ENCODE results near the gene ZNF12. TPM values are rescaled to one million over a fixed set of nuclear protein-coding genes. Genes with fewer than 3 reads are reported as not detected.
"Not testable (repeated sequence)": the region's sequence is repeated elsewhere in the genome, so short reads cannot be mapped to it uniquely, and the experiment has no call there.

The ZNF12 gene
- 10.9 and 15.5 TPM in 2 replicates for polyA plus RNA-seq (2011; rRNA removed)
- 10.3 and 11.5 TPM in 2 replicates for polyA minus RNA-seq (2011; rRNA and poly(A)+ RNA removed)

- Histone ChIP-seq H3K4me3 (ENCODE audit: low read depth, low read length) (peak within 1 kb of the TSS; percentile 80), H3K27me3 (ENCODE audit: control insufficient read depth, insufficient read depth, low read length) (no peaks in the 10 kb centered on the region), H3K36me3 (ENCODE audit: control insufficient read depth, insufficient read depth, low read length) (peaks cover 13% of the 10 kb centered on the region)
- POLR2A ChIA-PET = no interaction called here
- TF ChIP-seq, protein P1, sequence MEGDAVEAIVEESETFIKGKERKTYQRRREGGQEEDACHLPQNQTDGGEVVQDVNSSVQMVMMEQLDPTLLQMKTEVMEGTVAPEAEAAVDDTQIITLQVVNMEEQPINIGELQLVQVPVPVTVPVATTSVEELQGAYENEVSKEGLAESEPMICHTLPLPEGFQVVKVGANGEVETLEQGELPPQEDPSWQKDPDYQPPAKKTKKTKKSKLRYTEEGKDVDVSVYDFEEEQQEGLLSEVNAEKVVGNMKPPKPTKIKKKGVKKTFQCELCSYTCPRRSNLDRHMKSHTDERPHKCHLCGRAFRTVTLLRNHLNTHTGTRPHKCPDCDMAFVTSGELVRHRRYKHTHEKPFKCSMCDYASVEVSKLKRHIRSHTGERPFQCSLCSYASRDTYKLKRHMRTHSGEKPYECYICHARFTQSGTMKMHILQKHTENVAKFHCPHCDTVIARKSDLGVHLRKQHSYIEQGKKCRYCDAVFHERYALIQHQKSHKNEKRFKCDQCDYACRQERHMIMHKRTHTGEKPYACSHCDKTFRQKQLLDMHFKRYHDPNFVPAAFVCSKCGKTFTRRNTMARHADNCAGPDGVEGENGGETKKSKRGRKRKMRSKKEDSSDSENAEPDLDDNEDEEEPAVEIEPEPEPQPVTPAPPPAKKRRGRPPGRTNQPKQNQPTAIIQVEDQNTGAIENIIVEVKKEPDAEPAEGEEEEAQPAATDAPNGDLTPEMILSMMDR (IDR thresholded peaks at IDR 0.05; ENCODE audit: insufficient read depth, low read depth, low read length) = no peak
- DNase-seq (ENCODE audit: low read depth) = peak; percentile 72
- CTCF ChIA-PET = no interaction called here
Observed at GRCh38 chr7:6706666-6707407, at the start of gene ZNF12. Gene ZNF12 (minus strand): TSS chr7:6706947. CDS start chr7:6705173, 1,774 bp downstream.

- DNase-seq (ENCODE audit: low read depth); H3K36me3 ChIP-seq (ENCODE audit: control insufficient read depth, insufficient read depth, low read length); CTCF ChIA-PET; H3K4me3 ChIP-seq (ENCODE audit: low read depth, low read length); POLR2A ChIA-PET; H3K27me3 ChIP-seq (ENCODE audit: control insufficient read depth, insufficient read depth, low read length): not testable (repeated sequence)
Observed at GRCh38 chr7:6753964-6754363, 47.2 kb upstream of the ZNF12 start, which contains the start of gene RSPH10B2. Gene RSPH10B2 (plus strand): TSS chr7:6754103. CDS start chr7:6757678, 3,575 bp downstream.

GRCh38 chr7:6750173-6750572 lies 43.4 kb upstream of the ZNF12 start:
- H3K4me3 ChIP-seq (ENCODE audit: low read depth, low read length); POLR2A ChIA-PET; DNase-seq (ENCODE audit: low read depth); H3K36me3 ChIP-seq (ENCODE audit: control insufficient read depth, insufficient read depth, low read length); H3K27me3 ChIP-seq (ENCODE audit: control insufficient read depth, insufficient read depth, low read length); CTCF ChIA-PET: not testable (repeated sequence)

DNA sequence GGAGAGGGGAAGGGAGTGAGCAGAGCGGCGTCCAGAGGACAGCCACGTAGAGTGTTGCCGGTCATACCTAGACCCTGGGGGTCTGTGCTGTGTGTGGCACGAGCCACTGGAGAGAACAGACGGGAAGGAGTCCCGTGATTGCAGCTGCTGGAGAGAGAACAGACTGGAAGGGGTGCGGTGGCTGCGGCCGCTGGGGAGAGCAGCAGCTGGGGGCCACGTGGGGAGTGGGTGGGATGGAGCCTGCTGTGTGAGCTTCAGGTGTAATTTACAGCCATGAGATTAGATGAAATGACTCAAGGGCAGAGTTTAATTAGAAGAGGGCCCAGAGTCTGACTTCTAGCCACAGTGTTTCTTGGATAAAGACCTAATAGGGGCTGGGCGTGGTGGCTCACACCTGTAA lies 42.6 kb upstream of the ZNF12 start:
- H3K4me3 ChIP-seq (ENCODE audit: low read depth, low read length); H3K27me3 ChIP-seq (ENCODE audit: control insufficient read depth, insufficient read depth, low read length); H3K36me3 ChIP-seq (ENCODE audit: control insufficient read depth, insufficient read depth, low read length); DNase-seq (ENCODE audit: low read depth); CTCF ChIA-PET; POLR2A ChIA-PET: not testable (repeated sequence)

DNA sequence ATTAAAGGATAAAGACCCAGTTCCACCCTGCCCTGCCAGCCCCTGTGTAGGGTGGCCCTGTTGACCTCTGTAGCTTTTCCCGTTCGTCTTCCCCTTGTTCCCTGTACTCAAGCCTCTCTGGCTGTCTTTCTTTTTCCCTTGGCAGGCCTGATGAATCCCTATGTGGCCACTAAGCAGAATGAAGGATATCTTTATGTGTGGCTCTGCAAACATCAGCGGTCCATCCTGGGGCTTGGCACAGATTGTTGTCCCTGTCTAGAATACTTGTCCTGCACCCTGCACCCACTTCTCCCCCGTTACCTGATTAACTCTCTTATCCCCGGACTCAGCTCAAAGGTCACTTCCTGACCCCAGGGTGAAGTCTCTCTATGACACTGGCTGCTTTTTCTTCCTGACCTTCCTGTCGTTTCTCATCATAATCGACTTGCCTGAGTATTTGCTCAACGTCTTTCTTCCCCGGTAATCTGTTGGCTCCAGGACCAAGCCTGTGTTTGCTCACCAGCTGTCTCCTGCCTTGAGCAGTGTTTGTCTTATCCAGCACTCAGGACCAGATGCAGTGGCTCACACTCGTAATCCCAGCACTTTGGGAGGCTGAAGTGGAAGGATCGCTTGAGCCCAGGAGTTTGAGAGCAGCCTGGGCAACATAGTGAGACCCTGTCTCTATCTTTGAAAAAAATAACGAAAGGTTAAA lies 37.8 kb upstream of the ZNF12 start:
- CTCF ChIA-PET; H3K27me3 ChIP-seq (ENCODE audit: control insufficient read depth, insufficient read depth, low read length); DNase-seq (ENCODE audit: low read depth); H3K4me3 ChIP-seq (ENCODE audit: low read depth, low read length); POLR2A ChIA-PET; H3K36me3 ChIP-seq (ENCODE audit: control insufficient read depth, insufficient read depth, low read length): not testable (repeated sequence)

- CTCF ChIA-PET; H3K4me3 ChIP-seq (ENCODE audit: low read depth, low read length); DNase-seq (ENCODE audit: low read depth); H3K36me3 ChIP-seq (ENCODE audit: control insufficient read depth, insufficient read depth, low read length); POLR2A ChIA-PET; H3K27me3 ChIP-seq (ENCODE audit: control insufficient read depth, insufficient read depth, low read length): not testable (repeated sequence)
Observed at GRCh38 chr7:6738415-6738814, 31.7 kb upstream of the ZNF12 start.

- H3K27me3 ChIP-seq (ENCODE audit: control insufficient read depth, insufficient read depth, low read length) = no peaks in the 10 kb centered on the region
- CTCF ChIA-PET = interaction anchor here (0.6 kb wide), 1 partner anchor 9 kb away, joined by 3 read pairs; no protein-coding TSS in a partner anchor
- H3K4me3 ChIP-seq (ENCODE audit: low read depth, low read length) = peak overlapping the region; percentile 97
- DNase-seq (ENCODE audit: low read depth) = no peak
- peaks cover 2% of the 10 kb centered on the region; the same call in 1 of the 2 replicates for H3K36me3 ChIP-seq (ENCODE audit: control insufficient read depth, insufficient read depth, low read length)
- POLR2A ChIA-PET = no interaction called here
- TF ChIP-seq, protein P1 (IDR thresholded peaks at IDR 0.05; ENCODE audit: insufficient read depth, low read depth, low read length) = no peak
Observed at GRCh38 chr7:6730343-6730633, 23.5 kb upstream of the ZNF12 start.

Data from BJ (cell line).